Left lung (tissue), 10 donors: ENCODE data around the gene WNT5B. TPM values are rescaled to one million over a fixed set of nuclear protein-coding genes. Genes with fewer than 3 reads are reported as not detected.

Experiments
- ATAC-seq: fragments of 200-7000 bp; cut with Tn5 transposase; one replicate; pipeline ENCODE4 v1.9.1; 2020; ENCODE audit warnings: moderate library complexity
- DNase-seq, 4 donors: peaks; one replicate each; pipeline ENCODE4 v3.0.0-alpha.2; 2013 to 2020
- H3K27ac ChIP-seq, 2 donors: fragments of 200-600 bp; sonication (generic) in 1 of 2; one replicate each; pipeline versions ENCODE4 v1.5.0 to v1.8.0; 2020 to 2021
- H3K27me3 ChIP-seq, 2 donors: fragments of 200-600 bp; sonication (generic) in 1 of 2; one replicate each; pipeline versions ENCODE4 v1.5.0 to v1.8.0; 2020 to 2021
- H3K36me3 ChIP-seq, 2 donors: fragments of 200-600 bp; sonication (generic) in 1 of 2; one replicate each; pipeline versions ENCODE4 v1.5.0 to v1.8.0; 2020 to 2021
- H3K4me1 ChIP-seq, 2 donors: fragments of 200-600 bp; one replicate each; pipeline ENCODE4 v1.8.0; 2021
- H3K4me3 ChIP-seq, 2 donors: fragments of 200-600 bp; sonication (generic) in 1 of 2; one replicate each; pipeline versions ENCODE4 v1.5.0 to v1.8.0; 2020 to 2021; ENCODE audit warnings: mild to moderate bottlenecking in 1 of 2
- H3K9me3 ChIP-seq, 2 donors: fragments of 200-600 bp; sonication (generic) in 1 of 2; one replicate each; pipeline versions ENCODE4 v1.5.0 to v1.8.0; 2020 to 2021
- intact Hi-C, 2 donors: fragments of 100-400 bp; cut with DNase I; formaldehyde crosslinking; loops; one replicate each; pipeline versions ENCODE4 v1.11.2 to v1.14.2; 2022
- polyA plus RNA-seq, 6 donors: library from polyadenylated mRNA; unstranded; fragments of 120-200 nt; gene quantifications; one replicate each; pipeline ENCODE4 v1.2.1, GENCODE V29; 2013; ENCODE audit not compliant: insufficient read length in 6 of 6
- total RNA-seq, 2 donors: library from RNA; stranded (reverse); fragmentation: NEBNext Ultra II Directional; extraction: Animal tissue kit (Norgen Biotek cat#: 25700); gene quantifications; one replicate each; pipeline ENCODE4 v1.2.1, GENCODE V29; 2021
- TF ChIP-seq, protein P1 (sequence below), 2 donors: fragments of 200-600 bp; sonication (generic) in 1 of 2; IDR thresholded peaks; one replicate each; pipeline versions ENCODE4 v1.5.0 to v1.8.0; 2021; ENCODE audit warnings: antibody characterized with exemption in 2 of 2
- donor health status: DM: no; HTN: yes; CAD: no.
- donor health status: DM: no; HTN: no; CAD: no.

Gene WNT5B
- total and polyA plus RNA-seq, 8 donors = 3.3 to 8.8 (median 6.7) TPM

DNA sequence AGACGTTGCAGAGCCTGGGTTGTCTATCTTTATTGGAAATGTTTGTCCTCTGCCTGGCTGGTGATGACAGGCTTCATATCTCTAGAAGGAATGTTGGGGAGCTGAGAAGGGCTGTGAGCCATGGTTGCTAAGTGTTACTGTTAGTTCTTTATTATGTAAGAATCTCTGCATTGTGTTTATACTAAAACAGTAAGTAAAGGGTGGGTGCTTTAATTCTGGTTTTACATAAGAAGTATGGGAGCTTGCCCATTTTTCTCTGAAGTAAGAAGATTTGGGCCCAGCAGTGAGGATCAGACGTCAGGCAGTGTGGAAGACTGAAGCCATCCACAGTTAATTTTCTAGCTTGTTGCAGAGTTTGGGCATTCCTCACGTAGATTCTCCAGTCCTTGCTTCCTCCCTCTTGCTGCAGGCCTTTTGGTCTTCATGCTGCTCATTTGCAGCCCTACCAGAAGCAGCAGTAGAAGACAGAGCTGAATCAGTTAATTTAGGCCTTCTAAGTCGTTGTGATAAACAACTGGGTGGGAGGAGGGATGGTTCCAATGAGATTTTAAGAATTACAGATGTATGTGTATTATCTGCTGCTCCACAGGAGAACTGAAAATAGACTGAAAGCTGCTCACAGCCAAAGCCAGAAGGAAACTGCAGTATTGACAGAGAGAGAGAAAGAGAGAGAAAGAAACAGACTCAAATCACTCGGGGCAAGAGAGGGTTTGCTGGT, 21.4 kb downstream of the WNT5B start:
- H3K27me3 ChIP-seq = no peaks in the 10 kb centered on the region
- no peaks in the 10 kb centered on the region for H3K36me3 ChIP-seq
- no peak overlapping the region for H3K4me3 ChIP-seq
- intact Hi-C loops = loop anchor here (5.0 to 10.0 kb wide), 2 partner anchors 137 to 144 kb away; no protein-coding TSS in a partner anchor
- no peak overlapping the region for H3K27ac ChIP-seq
- no peak for ATAC-seq
- TF ChIP-seq, protein P1, sequence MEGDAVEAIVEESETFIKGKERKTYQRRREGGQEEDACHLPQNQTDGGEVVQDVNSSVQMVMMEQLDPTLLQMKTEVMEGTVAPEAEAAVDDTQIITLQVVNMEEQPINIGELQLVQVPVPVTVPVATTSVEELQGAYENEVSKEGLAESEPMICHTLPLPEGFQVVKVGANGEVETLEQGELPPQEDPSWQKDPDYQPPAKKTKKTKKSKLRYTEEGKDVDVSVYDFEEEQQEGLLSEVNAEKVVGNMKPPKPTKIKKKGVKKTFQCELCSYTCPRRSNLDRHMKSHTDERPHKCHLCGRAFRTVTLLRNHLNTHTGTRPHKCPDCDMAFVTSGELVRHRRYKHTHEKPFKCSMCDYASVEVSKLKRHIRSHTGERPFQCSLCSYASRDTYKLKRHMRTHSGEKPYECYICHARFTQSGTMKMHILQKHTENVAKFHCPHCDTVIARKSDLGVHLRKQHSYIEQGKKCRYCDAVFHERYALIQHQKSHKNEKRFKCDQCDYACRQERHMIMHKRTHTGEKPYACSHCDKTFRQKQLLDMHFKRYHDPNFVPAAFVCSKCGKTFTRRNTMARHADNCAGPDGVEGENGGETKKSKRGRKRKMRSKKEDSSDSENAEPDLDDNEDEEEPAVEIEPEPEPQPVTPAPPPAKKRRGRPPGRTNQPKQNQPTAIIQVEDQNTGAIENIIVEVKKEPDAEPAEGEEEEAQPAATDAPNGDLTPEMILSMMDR (IDR thresholded peaks at IDR 0.05) = no peak
- no peaks in the 10 kb centered on the region for H3K9me3 ChIP-seq
- peaks cover 0 to 8% of the 10 kb centered on the region in 2 donors for H3K4me1 ChIP-seq
- peak in 1 of 4 donors; percentile 72 for DNase-seq

DNA sequence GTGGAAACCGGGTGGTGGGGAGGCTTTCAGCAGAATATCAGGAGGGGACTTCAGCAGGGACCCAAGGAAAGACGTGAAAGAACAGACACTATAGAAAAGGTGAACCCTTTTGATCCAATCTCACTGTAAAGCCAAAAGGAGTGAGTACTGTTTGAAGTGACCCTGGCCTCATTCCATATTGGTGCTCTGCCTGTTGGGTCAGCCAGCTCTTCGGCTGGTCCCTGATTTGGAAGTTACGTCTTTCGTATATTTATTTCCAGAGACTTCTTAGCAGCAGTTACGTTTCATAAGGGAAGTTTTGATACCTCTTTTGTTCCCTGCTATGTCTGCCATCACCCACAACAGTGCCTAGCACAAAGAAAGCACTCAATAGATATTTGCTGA, 21.9 kb downstream of the WNT5B start:
- Histone ChIP-seq H3K27ac (no peak overlapping the region), H3K4me1 (peaks cover 0 to 8% of the 10 kb centered on the region in 2 donors), H3K9me3 (no peaks in the 10 kb centered on the region), H3K36me3 (no peaks in the 10 kb centered on the region), H3K27me3 (no peaks in the 10 kb centered on the region), H3K4me3 (no peak overlapping the region)
- TF ChIP-seq, protein P1 (IDR thresholded peaks at IDR 0.05) = no peak
- no peak for DNase-seq
- intact Hi-C loops = loop anchor here (5.0 to 10.0 kb wide), 2 partner anchors 136 to 144 kb away; no protein-coding TSS in a partner anchor
- ATAC-seq = no peak

DNA sequence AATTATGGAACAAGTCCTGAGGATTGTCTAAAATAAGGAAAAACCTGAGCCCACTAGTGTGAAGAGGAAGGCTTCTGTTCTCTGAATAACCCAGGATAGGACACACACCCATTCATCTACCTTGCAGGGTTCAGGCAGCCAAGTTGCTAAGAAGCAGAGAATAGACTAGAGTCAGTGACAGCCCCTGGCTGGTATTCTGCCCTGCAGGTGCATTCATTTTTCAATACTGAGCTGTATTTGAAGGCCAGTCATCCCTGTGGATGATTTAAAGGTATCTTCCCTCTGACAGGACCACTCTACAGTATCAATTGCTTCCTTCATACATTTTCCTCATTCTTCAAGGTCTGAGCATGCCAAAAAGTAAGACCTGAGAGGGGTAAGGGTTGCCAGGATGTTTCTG, 22.9 kb downstream of the WNT5B start:
- Histone ChIP-seq H3K4me3 (no peak overlapping the region), H3K27ac (no peak overlapping the region), H3K9me3 (no peaks in the 10 kb centered on the region), H3K27me3 (no peaks in the 10 kb centered on the region), H3K36me3 (no peaks in the 10 kb centered on the region), H3K4me1 (peaks cover 0 to 6% of the 10 kb centered on the region in 2 donors)
- intact Hi-C loops = loop anchor here (5.0 to 10.0 kb wide), 2 partner anchors 135 to 143 kb away; no protein-coding TSS in a partner anchor
- ATAC-seq (no peak), DNase-seq (no peak)
- TF ChIP-seq, protein P1 (IDR thresholded peaks at IDR 0.05) = no peak

DNA sequence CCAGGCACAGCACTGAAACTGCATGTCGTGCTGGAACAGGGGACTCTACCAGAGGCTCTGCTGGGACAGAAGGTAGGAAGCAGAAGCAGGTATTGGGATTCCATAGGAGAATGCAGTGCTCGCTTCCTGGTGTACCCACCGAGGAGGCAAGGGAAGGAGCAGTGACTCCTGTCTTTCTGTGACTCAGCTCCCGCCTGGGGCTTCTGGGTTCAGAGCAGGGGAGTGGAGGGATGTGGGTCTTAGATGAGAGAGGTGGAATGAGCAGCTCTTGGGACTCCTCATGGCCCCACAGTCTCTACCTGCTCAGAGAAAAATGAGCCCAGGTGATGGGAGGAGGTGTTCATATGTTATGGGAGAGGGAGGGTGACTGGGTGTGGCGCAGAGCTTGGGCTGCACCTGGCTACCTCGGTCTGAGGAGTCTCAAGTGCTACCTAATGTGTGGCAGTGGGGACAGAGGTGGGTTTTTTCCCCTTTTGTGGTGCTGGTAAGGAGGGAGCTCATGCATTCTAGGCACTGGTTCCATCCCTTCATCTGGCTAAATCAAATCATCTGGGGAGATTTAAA, 26.3 kb downstream of the WNT5B start:
- H3K9me3 ChIP-seq = no peaks in the 10 kb centered on the region
- peaks cover 3 to 12% of the 10 kb centered on the region in 2 donors for H3K4me1 ChIP-seq
- H3K4me3 ChIP-seq = no peak overlapping the region
- H3K36me3 ChIP-seq = no peaks in the 10 kb centered on the region
- no peak for DNase-seq
- no peak overlapping the region for H3K27ac ChIP-seq
- intact Hi-C loops = loop anchor here in 1 of 2 donors (10.0 kb wide), 1 partner anchor 139 kb away; no protein-coding TSS in a partner anchor
- TF ChIP-seq, protein P1 (IDR thresholded peaks at IDR 0.05) = no peak
- no peak for ATAC-seq
- H3K27me3 ChIP-seq = no peaks in the 10 kb centered on the region

DNA sequence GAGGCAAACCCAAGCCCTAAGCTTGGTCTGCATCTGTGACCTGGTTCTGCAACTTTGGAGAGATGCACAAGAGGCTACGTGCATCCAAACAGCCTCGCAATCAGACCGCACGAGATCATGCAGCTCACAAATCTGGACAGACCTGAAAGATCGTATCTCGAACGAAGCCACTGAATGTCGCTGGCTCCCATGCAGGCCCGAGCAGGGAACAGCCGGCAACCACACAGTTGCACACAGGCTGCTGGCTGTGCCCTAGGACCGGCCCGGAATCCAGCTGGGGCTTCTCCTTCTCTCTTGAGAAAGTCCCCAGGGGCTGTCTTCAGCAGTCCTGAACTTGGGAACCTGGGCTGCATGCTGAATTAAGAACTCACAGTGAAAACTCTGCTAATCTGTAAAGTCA, 27.9 kb downstream of the WNT5B start:
- DNase-seq = peak in 1 of 4 donors; percentile 45
- intact Hi-C loops = loop anchor here in 1 of 2 donors (10.0 kb wide), 1 partner anchor 138 kb away; no protein-coding TSS in a partner anchor
- H3K9me3 ChIP-seq = no peaks in the 10 kb centered on the region
- H3K27me3 ChIP-seq = no peaks in the 10 kb centered on the region
- H3K4me3 ChIP-seq = no peak overlapping the region
- TF ChIP-seq, protein P1 (IDR thresholded peaks at IDR 0.05) = no peak
- H3K36me3 ChIP-seq = no peaks in the 10 kb centered on the region
- no peak for ATAC-seq
- H3K4me1 ChIP-seq = peaks cover 3 to 20% of the 10 kb centered on the region in 2 donors
- H3K27ac ChIP-seq = no peak overlapping the region
